Measurements from ENCODE around the gene HSPG2.

The HSPG2 gene

GRCh38 chr1:21823980-21824702, 113.0 kb downstream of the HSPG2 start:
- H4K20me1 ChIP-seq (ENCODE audit: insufficient read depth): no peaks in the 10 kb centered on the region
- no peaks in the 10 kb centered on the region; the same call in 1 of the 2 replicates for H3K27me3 ChIP-seq (ENCODE audit: insufficient read depth, low read depth)
- H3K9ac ChIP-seq: no peak overlapping the region
- no peak overlapping the region for H2AFZ ChIP-seq (ENCODE audit: low read depth)
- no peaks in the 10 kb centered on the region for H3K4me1 ChIP-seq (ENCODE audit: low read depth, poor library complexity, severe bottlenecking)
- no peak overlapping the region for H3K4me2 ChIP-seq
- no peak overlapping the region for H3K27ac ChIP-seq
- no peaks in the 10 kb centered on the region for H3K79me2 ChIP-seq (ENCODE audit: insufficient read depth, low read depth)
- no peak overlapping the region for H3K4me3 ChIP-seq (IDR thresholded peaks at IDR 0.05; ENCODE audit: insufficient read depth, low read depth, low read length)
- no peaks in the 10 kb centered on the region for H3K36me3 ChIP-seq (ENCODE audit: insufficient read depth)
- no peak for TF ChIP-seq CTCF (conservative IDR thresholded peaks at IDR 0.05; ENCODE audit: low read depth, low read length)

GRCh38 chr1:21823206-21823979, 113.7 kb downstream of the HSPG2 start:
- no peak overlapping the region for H3K4me2 ChIP-seq
- H3K27ac ChIP-seq: no peak overlapping the region
- H3K4me1 ChIP-seq (ENCODE audit: low read depth, poor library complexity, severe bottlenecking): no peaks in the 10 kb centered on the region
- H3K36me3 ChIP-seq (ENCODE audit: insufficient read depth): no peaks in the 10 kb centered on the region
- no peaks in the 10 kb centered on the region for H4K20me1 ChIP-seq (ENCODE audit: insufficient read depth)
- H2AFZ ChIP-seq (ENCODE audit: low read depth): no peak overlapping the region
- no peak overlapping the region for H3K4me3 ChIP-seq (IDR thresholded peaks at IDR 0.05; ENCODE audit: insufficient read depth, low read depth, low read length)
- no peak for TF ChIP-seq CTCF (conservative IDR thresholded peaks at IDR 0.05; ENCODE audit: low read depth, low read length)
- no peak overlapping the region for H3K9ac ChIP-seq
- H3K27me3 ChIP-seq (ENCODE audit: insufficient read depth, low read depth): no peaks in the 10 kb centered on the region; the same call in 1 of the 2 replicates
- H3K79me2 ChIP-seq (ENCODE audit: insufficient read depth, low read depth): no peaks in the 10 kb centered on the region

DNA sequence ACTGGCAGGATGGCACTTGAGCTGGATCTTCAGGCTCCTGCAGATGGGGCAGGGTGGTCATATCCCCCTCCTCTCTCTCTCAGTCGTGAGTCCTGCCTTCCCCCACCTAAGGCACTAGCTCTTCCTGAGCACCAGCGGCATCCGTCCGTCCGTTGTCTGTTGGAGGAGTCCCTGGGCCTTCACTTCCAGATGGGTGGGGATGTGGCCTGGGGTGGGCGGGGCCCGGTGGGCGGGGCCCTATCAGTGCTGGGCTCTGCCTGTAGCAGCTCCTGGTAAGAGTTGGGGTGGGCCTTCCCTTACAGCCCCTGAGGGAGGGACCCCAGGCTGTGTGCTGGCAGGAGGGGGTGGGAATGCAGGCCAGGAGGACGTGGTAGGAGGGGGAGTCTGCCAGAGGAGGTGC, 114.8 kb downstream of the HSPG2 start:
- H3K4me2 ChIP-seq: no peak overlapping the region
- no peak for TF ChIP-seq CTCF (conservative IDR thresholded peaks at IDR 0.05; ENCODE audit: low read depth, low read length)
- H3K79me2 ChIP-seq (ENCODE audit: insufficient read depth, low read depth): no peaks in the 10 kb centered on the region
- no peaks in the 10 kb centered on the region for H3K4me1 ChIP-seq (ENCODE audit: low read depth, poor library complexity, severe bottlenecking)
- no peak overlapping the region for H3K9ac ChIP-seq
- H3K36me3 ChIP-seq (ENCODE audit: insufficient read depth): no peaks in the 10 kb centered on the region
- no peak overlapping the region for H3K27ac ChIP-seq
- no peaks in the 10 kb centered on the region for H4K20me1 ChIP-seq (ENCODE audit: insufficient read depth)
- H3K27me3 ChIP-seq (ENCODE audit: insufficient read depth, low read depth): no peaks in the 10 kb centered on the region; the same call in 1 of the 2 replicates
- H2AFZ ChIP-seq (ENCODE audit: low read depth): no peak overlapping the region
- H3K4me3 ChIP-seq (IDR thresholded peaks at IDR 0.05; ENCODE audit: insufficient read depth, low read depth, low read length): no peak overlapping the region

DNA sequence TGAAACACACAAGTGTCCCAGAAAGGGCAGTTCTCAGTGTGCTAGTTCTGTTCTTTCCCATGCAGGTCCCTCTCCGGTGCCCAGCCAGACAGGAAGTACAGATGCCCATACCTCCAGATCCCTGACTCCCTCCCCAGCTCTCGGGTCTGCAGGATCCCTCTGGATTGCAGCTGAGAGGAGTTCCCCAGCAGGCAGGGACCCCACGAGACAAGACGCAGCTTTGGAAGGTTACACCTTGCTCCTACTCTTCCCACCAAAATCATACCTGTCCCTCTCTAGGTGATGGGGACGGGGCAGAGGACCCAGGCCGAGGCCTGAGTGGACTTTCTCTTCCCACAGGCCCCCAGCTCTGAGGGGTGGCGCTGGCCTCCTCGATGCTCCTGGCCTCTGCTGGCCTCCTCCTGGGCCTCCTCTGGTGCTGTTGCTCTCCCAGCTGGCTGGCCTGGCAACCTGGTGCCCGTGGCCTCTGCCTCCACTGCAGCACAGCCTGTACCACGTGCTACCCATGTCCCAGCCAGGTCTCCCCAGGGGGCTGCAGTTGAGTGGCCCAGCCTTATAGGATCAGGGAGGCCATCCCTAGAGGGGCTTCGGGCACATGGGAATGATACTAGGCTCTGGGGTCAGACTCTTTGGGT, 115.6 kb downstream of the HSPG2 start:
- Histone ChIP-seq H3K79me2 (ENCODE audit: insufficient read depth, low read depth) (no peaks in the 10 kb centered on the region), H3K36me3 (ENCODE audit: insufficient read depth) (no peaks in the 10 kb centered on the region), H3K9ac (no peak overlapping the region), H4K20me1 (ENCODE audit: insufficient read depth) (no peaks in the 10 kb centered on the region), H2AFZ (ENCODE audit: low read depth) (no peak overlapping the region), H3K4me3 (IDR thresholded peaks at IDR 0.05; ENCODE audit: insufficient read depth, low read depth, low read length) (no peak overlapping the region), H3K4me2 (no peak overlapping the region), H3K4me1 (ENCODE audit: low read depth, poor library complexity, severe bottlenecking) (no peaks in the 10 kb centered on the region), H3K27ac (no peak overlapping the region), H3K27me3 (ENCODE audit: insufficient read depth, low read depth) (no peaks in the 10 kb centered on the region; the same call in 1 of the 2 replicates)
- no peak for TF ChIP-seq CTCF (conservative IDR thresholded peaks at IDR 0.05; ENCODE audit: low read depth, low read length)

Data from KMS-11 (cell line).